Osteoblast (primary cell): Measurements from ENCODE around the gene TBCD. TPM values are rescaled to one million over a fixed set of nuclear protein-coding genes. Genes with fewer than 3 reads are reported as not detected.

ENCODE experiments used
- DNase-seq: peaks from one replicate; pipeline ENCODE4 v3.0.0; 2011; ENCODE audit warnings: low spot score, mixed read lengths; ENCODE audit not compliant: insufficient read length; ENCODE audit errors: missing footprints
- H2AFZ ChIP-seq: 2 replicates; pipeline ENCODE4 v1.6.0; 2011; ENCODE audit warnings: mild to moderate bottlenecking, low read length
- H3K27ac ChIP-seq: 2 replicates; pipeline ENCODE4 v1.5.1; 2011; ENCODE audit warnings: mild to moderate bottlenecking, low read depth, low read length, moderate library complexity
- H3K27me3 ChIP-seq: 2 replicates; pipeline ENCODE4 v1.6.0; 2012; ENCODE audit warnings: mild to moderate bottlenecking, control low read depth, inconsistent platforms, low read length, moderate library complexity; ENCODE audit not compliant: insufficient read depth
- H3K36me3 ChIP-seq: 2 replicates; pipeline ENCODE4 v1.5.1; 2011; ENCODE audit warnings: mild to moderate bottlenecking, low read length, control low read depth, moderate library complexity; ENCODE audit not compliant: insufficient read depth
- H3K4me1 ChIP-seq: 2 replicates; pipeline ENCODE4 v1.5.1; 2011; ENCODE audit warnings: mild to moderate bottlenecking, low read length, control low read depth, moderate library complexity; ENCODE audit not compliant: insufficient read depth
- H3K4me2 ChIP-seq: 2 replicates; pipeline ENCODE4 v1.6.0; 2011; ENCODE audit warnings: mild to moderate bottlenecking, low read length; ENCODE audit not compliant: insufficient read depth
- H3K4me3 ChIP-seq: fragments of 200-600 bp; sonication (generic); 3 replicates; pipeline ENCODE4 v1.5.1; 2012; ENCODE audit warnings: mild to moderate bottlenecking, low read length, inconsistent platforms; ENCODE audit not compliant: insufficient read depth
- H3K79me2 ChIP-seq: 2 replicates; pipeline ENCODE4 v1.6.0; 2012; ENCODE audit warnings: mild to moderate bottlenecking, low read length, control low read depth, inconsistent platforms; ENCODE audit not compliant: insufficient read depth
- H3K9me3 ChIP-seq: 2 replicates; pipeline ENCODE4 v1.5.1; 2011; ENCODE audit warnings: low read depth, low read length, control low read depth
- H4K20me1 ChIP-seq: 2 replicates; pipeline ENCODE4 v1.6.0; 2012; ENCODE audit warnings: mild to moderate bottlenecking, low read length, control low read depth; ENCODE audit not compliant: insufficient read depth
- total RNA-seq: library from RNA; depleted of rRNA; stranded (reverse); fragments of >200 nt; gene quantifications from 2 replicates; pipeline ENCODE4 v1.2.3, GENCODE V29; 2012
- TF ChIP-seq, protein P1 (sequence below): IDR thresholded peaks from 2 replicates; pipeline ENCODE4 v1.5.1; 2011; ENCODE audit warnings: mild to moderate bottlenecking, low read depth, low read length, moderate library complexity; ENCODE audit errors: extremely low read depth

Gene TBCD
- total RNA-seq, 1 donor: 29.0 TPM

DNA sequence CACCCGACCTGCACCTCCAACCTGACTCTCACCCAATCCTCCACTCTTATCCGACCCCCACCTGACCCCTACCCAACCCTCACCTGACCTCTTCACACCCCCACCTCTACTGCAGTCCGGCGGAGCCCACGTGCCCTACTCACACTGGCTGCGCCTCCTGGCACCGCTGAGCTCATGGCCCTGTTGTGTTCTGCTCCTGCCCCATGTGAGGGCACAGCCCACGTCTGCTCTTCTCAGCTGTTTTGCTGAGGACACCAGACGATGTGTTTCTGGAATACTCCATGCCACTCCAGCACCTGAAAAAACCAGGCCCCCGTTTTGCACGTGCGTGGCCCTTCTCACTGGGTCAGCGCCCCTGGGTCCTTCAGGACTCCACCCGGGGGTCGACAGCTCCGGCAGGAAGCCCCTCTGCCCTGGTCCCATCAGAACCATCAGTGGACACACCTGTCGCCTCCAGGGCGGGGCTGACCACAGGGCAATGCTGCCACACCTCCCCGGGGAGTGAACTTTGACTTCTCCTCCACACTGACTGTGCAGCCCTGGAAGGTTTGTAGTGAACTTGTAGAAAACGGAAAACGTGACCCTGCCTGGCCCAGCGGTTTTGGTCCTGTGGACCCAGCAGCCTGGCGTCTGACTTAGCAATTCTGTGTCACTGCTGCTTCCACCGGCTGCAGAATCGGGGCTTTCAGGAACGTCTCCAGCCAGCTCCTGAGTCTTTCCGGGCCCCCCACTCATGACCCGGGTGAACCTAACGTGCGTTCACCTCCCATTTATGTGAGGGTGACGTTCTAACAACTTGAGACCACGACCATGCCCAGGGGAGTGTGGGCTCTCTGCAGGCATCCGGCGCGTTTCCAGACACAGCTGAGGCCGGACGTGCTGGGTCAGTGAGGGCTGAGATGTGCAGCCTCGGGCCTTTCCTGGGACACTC, 47.7 kb upstream of the TBCD start:
- Histone ChIP-seq H3K27me3 (peaks cover 3% of the 10 kb centered on the region), H4K20me1 (peaks cover 4% of the 10 kb centered on the region), H3K27ac (no peak overlapping the region), H3K36me3 (no peaks in the 10 kb centered on the region), H3K9me3 (no peaks in the 10 kb centered on the region), H3K4me3 (no peak overlapping the region), H2AFZ (no peak overlapping the region), H3K4me1 (peaks cover 4% of the 10 kb centered on the region), H3K4me2 (no peak overlapping the region), H3K79me2 (no peaks in the 10 kb centered on the region)
- TF ChIP-seq, protein P1, sequence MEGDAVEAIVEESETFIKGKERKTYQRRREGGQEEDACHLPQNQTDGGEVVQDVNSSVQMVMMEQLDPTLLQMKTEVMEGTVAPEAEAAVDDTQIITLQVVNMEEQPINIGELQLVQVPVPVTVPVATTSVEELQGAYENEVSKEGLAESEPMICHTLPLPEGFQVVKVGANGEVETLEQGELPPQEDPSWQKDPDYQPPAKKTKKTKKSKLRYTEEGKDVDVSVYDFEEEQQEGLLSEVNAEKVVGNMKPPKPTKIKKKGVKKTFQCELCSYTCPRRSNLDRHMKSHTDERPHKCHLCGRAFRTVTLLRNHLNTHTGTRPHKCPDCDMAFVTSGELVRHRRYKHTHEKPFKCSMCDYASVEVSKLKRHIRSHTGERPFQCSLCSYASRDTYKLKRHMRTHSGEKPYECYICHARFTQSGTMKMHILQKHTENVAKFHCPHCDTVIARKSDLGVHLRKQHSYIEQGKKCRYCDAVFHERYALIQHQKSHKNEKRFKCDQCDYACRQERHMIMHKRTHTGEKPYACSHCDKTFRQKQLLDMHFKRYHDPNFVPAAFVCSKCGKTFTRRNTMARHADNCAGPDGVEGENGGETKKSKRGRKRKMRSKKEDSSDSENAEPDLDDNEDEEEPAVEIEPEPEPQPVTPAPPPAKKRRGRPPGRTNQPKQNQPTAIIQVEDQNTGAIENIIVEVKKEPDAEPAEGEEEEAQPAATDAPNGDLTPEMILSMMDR: no peak
- peak; percentile 82 for DNase-seq

DNA sequence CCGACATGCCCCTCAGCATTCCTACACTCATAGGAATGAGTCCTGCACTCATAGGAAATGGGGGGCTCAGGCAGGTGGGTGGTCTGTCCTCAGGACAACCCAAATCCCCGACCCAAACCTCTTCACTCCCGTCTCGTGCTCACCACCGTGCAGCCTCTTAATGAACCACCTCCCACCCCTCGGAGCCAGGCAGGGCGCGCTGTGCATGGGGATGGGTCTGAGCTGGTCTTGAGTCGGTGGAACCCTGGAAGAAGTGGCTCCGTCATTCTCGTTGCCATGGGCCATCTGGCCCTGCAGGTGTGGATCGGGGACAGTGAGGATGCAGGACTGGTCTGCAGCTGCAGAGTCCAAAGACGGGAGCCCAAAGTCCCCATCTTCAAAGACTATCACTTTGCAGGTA, 47.0 kb upstream of the TBCD start:
- TF ChIP-seq, protein P1: no peak
- Histone ChIP-seq H3K79me2 (no peaks in the 10 kb centered on the region), H4K20me1 (no peaks in the 10 kb centered on the region), H3K4me1 (no peaks in the 10 kb centered on the region), H3K27me3 (peaks cover 3% of the 10 kb centered on the region), H2AFZ (no peak overlapping the region), H3K36me3 (no peaks in the 10 kb centered on the region), H3K4me2 (no peak overlapping the region), H3K4me3 (no peak overlapping the region), H3K27ac (no peak overlapping the region), H3K9me3 (no peaks in the 10 kb centered on the region)
- peak; percentile 66 for DNase-seq

DNA sequence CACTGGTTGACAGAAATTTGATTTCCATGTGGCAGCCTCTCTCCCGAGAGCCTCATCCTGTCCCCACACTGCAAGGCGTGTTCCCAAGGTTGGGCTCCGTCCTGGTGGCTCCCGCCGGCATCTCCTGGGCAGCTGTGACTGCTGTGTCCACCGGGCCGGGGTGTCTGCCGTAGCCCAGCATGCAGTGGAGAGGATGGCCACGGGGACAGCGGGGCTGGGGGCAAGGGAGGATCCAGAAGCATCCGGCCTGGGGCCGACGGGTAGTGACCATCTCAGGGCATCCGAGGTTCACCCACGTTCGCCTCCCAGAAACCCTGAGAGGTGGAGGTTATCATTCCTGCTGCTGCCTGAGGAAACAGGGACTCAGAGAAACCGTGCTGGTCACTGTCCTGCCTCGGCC, 46.1 kb upstream of the TBCD start:
- DNase-seq: peak; percentile 76
- TF ChIP-seq, protein P1: no peak

DNA sequence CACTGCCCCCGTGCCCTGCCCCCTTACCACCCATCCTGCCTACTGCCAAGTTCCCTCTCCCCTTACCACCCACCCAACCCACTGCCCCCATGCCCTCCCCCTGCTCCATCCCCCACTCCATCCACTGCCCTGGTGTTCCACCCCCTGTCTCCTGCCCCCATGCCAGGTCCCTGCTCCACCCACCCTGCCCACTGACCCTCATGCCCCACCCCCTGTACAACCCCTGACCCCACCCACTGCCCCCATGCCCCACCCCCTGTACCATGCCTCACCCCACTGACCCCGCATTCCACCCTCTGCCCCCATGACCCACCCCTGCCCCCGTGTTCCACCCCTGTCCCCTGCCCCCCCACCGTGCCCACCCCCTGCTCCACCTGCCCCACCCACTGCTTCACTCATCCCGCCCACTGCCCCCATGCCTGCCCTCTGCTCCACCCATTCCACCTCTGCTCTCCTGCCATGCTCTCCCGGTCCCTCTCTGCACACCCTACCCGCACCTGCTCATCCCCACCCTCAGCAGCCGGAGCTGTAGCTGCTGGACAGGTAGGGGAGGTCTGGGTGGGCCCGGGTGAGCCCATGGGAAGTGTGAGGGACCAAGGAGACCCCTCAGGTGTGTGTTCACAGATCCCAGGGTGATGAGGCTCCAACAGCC, 42.7 kb upstream of the TBCD start:
- Histone ChIP-seq H3K9me3 (no peaks in the 10 kb centered on the region), H3K27me3 (peaks cover 2% of the 10 kb centered on the region), H3K27ac (no peak overlapping the region), H3K4me1 (no peaks in the 10 kb centered on the region), H3K4me2 (no peak overlapping the region), H3K79me2 (no peaks in the 10 kb centered on the region), H2AFZ (no peak overlapping the region), H4K20me1 (no peaks in the 10 kb centered on the region), H3K4me3 (no peak overlapping the region), H3K36me3 (no peaks in the 10 kb centered on the region)
- no peak for DNase-seq
- TF ChIP-seq, protein P1: no peak

More for the DNA sequence above, 46.1 kb upstream of the TBCD start:
- H4K20me1 ChIP-seq: no peaks in the 10 kb centered on the region
- H3K36me3 ChIP-seq: no peaks in the 10 kb centered on the region
- no peak overlapping the region for H2AFZ ChIP-seq
- H3K79me2 ChIP-seq: no peaks in the 10 kb centered on the region
- no peak overlapping the region for H3K4me3 ChIP-seq
- no peaks in the 10 kb centered on the region for H3K9me3 ChIP-seq
- no peak overlapping the region for H3K27ac ChIP-seq
- no peak overlapping the region for H3K4me2 ChIP-seq
- H3K4me1 ChIP-seq: no peaks in the 10 kb centered on the region
- H3K27me3 ChIP-seq: peaks cover 3% of the 10 kb centered on the region
